ENCODE measurements around the gene CCL7. TPM values are rescaled to one million over a fixed set of nuclear protein-coding genes. Genes with fewer than 3 reads are reported as not detected.

CCL7 gene
- total RNA-seq, 1 experiment from 2014 or later = 0.31 TPM

DNA sequence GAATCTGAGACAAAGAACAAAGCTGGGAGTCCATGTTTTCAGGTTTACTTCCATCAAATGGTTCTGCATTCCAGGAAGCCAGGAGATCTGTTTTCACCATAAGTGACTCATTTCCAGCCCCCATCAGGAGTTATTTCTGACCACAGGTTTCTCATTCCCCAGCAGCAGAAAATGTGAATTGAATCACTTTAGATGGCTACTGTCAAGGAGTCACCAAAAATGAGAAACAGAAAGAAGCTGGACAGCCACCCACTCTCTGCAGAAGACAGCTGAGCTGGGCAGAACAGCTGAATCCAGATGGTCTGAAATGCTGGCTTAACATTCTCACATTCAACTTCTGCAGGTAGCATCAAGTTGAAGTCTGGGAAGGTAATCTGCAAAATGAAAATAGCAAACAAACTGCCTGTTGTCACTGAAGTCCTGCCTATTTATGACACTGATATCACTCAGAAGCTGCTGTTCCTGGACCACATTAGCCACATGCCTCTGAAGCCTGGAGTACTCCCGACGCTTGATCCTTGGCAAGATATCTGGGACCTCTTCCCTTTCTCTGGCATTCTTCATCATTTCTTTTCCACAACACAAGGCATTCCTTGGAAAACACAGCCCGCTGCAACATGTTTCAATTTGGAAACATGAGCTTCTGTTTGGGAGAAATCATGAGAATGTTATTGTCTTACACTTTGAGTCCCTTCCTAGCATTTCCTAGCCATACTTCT is 30.8 kb downstream of the CCL7 start:
- no peak overlapping the region for H3K27ac ChIP-seq (ENCODE audit: low read length)
- H3K4me1 ChIP-seq (ENCODE audit: control insufficient read depth, insufficient read depth, low read length) = no peaks in the 10 kb centered on the region
- ChIA-PET CTCF (interaction anchor here (1.1 kb wide), 1 partner anchor 61 kb away, joined by 4 read pairs; no protein-coding TSS in a partner anchor), POLR2A (interaction anchor here (0.6 kb wide), 1 partner anchor 50 kb away, joined by 3 read pairs; no protein-coding TSS in a partner anchor)
- no peaks in the 10 kb centered on the region for H3K36me3 ChIP-seq (ENCODE audit: control insufficient read depth, insufficient read depth, low read length)
- no peaks in the 10 kb centered on the region; the same call in 1 of the 2 replicates for H3K27me3 ChIP-seq (ENCODE audit: control insufficient read depth, insufficient read depth, low read length)
- no peak for DNase-seq (ENCODE audit: low read depth, low spot score)
- in situ Hi-C loops (cut with HindIII; ENCODE audit: low pct_unique_long_range_greater_than_20kb, low sequenced_read_pairs) = no loop called here
- no peaks in the 10 kb centered on the region for H3K9me3 ChIP-seq (ENCODE audit: control insufficient read depth, insufficient read depth, low read depth, low read length)
- no peak overlapping the region for H3K4me3 ChIP-seq (ENCODE audit: low read depth in 2 of 2, low read length in 2 of 2)
- TF ChIP-seq TCF7L2 (IDR thresholded peaks at IDR 0.05; ENCODE audit: low read depth, low read length) (no peak), POLR2AphosphoS5 (IDR thresholded peaks at IDR 0.05; ENCODE audit: low read depth, low read length) (no peak), SIN3A (IDR thresholded peaks at IDR 0.05; ENCODE audit: borderline replicate concordance, insufficient read depth, low read depth, low read length) (no peak)
- TF ChIP-seq, protein P1, sequence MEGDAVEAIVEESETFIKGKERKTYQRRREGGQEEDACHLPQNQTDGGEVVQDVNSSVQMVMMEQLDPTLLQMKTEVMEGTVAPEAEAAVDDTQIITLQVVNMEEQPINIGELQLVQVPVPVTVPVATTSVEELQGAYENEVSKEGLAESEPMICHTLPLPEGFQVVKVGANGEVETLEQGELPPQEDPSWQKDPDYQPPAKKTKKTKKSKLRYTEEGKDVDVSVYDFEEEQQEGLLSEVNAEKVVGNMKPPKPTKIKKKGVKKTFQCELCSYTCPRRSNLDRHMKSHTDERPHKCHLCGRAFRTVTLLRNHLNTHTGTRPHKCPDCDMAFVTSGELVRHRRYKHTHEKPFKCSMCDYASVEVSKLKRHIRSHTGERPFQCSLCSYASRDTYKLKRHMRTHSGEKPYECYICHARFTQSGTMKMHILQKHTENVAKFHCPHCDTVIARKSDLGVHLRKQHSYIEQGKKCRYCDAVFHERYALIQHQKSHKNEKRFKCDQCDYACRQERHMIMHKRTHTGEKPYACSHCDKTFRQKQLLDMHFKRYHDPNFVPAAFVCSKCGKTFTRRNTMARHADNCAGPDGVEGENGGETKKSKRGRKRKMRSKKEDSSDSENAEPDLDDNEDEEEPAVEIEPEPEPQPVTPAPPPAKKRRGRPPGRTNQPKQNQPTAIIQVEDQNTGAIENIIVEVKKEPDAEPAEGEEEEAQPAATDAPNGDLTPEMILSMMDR (IDR thresholded peaks at IDR 0.05) = no peak
- TF ChIP-seq, protein P2, sequence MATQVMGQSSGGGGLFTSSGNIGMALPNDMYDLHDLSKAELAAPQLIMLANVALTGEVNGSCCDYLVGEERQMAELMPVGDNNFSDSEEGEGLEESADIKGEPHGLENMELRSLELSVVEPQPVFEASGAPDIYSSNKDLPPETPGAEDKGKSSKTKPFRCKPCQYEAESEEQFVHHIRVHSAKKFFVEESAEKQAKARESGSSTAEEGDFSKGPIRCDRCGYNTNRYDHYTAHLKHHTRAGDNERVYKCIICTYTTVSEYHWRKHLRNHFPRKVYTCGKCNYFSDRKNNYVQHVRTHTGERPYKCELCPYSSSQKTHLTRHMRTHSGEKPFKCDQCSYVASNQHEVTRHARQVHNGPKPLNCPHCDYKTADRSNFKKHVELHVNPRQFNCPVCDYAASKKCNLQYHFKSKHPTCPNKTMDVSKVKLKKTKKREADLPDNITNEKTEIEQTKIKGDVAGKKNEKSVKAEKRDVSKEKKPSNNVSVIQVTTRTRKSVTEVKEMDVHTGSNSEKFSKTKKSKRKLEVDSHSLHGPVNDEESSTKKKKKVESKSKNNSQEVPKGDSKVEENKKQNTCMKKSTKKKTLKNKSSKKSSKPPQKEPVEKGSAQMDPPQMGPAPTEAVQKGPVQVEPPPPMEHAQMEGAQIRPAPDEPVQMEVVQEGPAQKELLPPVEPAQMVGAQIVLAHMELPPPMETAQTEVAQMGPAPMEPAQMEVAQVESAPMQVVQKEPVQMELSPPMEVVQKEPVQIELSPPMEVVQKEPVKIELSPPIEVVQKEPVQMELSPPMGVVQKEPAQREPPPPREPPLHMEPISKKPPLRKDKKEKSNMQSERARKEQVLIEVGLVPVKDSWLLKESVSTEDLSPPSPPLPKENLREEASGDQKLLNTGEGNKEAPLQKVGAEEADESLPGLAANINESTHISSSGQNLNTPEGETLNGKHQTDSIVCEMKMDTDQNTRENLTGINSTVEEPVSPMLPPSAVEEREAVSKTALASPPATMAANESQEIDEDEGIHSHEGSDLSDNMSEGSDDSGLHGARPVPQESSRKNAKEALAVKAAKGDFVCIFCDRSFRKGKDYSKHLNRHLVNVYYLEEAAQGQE (IDR thresholded peaks at IDR 0.05; ENCODE audit: insufficient read depth in 1 of 2, low read depth in 2 of 2, low read length in 1 of 2) = no peak
- intact Hi-C loops (cut with micrococcal nuclease; ENCODE audit: unreplicated experiment) = loop anchor here (10.0 kb wide), 1 partner anchor 96 kb away; no protein-coding TSS in a partner anchor
- no peak; the same call in 1 of the 2 replicates for ATAC-seq
- BruUV-seq (replicated peaks) = no TSS peak

DNA sequence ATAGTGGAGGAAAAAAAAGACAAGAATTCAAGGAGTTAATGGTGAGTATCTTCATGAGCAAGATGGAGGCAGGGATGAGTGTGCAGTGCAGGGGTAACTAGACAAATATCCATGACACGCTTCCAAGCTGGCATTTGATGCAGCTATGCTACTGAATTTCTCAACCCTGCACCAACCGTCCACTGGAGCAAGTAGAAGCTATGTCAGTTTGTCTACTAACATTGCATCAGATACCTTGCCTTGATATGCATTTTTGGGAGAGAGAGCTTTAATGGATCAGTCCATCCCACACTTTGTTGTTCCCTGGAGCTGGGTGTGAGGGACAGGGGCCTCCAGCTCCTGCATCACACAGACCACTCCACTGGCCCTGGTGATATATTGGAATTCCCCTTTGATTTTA is 32.0 kb downstream of the CCL7 start:
- CTCF ChIA-PET = no interaction called here
- in situ Hi-C loops (cut with HindIII; ENCODE audit: low pct_unique_long_range_greater_than_20kb, low sequenced_read_pairs) = no loop called here

More for the DNA sequence above, 32.0 kb downstream of the CCL7 start:
- no peaks in the 10 kb centered on the region for H3K9me3 ChIP-seq (ENCODE audit: control insufficient read depth, insufficient read depth, low read depth, low read length)
- no peaks in the 10 kb centered on the region for H3K36me3 ChIP-seq (ENCODE audit: control insufficient read depth, insufficient read depth, low read length)
- H3K27ac ChIP-seq (ENCODE audit: low read length) = no peak overlapping the region
- no peak for TF ChIP-seq POLR2AphosphoS5 (IDR thresholded peaks at IDR 0.05; ENCODE audit: low read depth, low read length)
- TF ChIP-seq, protein P1 (IDR thresholded peaks at IDR 0.05) = no peak
- TF ChIP-seq, protein P2 (IDR thresholded peaks at IDR 0.05; ENCODE audit: insufficient read depth in 1 of 2, low read depth in 2 of 2, low read length in 1 of 2) = no peak
- no peak for TF ChIP-seq SIN3A (IDR thresholded peaks at IDR 0.05; ENCODE audit: borderline replicate concordance, insufficient read depth, low read depth, low read length)
- no peak for TF ChIP-seq TCF7L2 (IDR thresholded peaks at IDR 0.05; ENCODE audit: low read depth, low read length)
- ATAC-seq = no peak
- H3K4me1 ChIP-seq (ENCODE audit: control insufficient read depth, insufficient read depth, low read length) = no peaks in the 10 kb centered on the region
- no peaks in the 10 kb centered on the region; the same call in 1 of the 2 replicates for H3K27me3 ChIP-seq (ENCODE audit: control insufficient read depth, insufficient read depth, low read length)
- no TSS peak for BruUV-seq (replicated peaks)
- no peak overlapping the region for H3K4me3 ChIP-seq (ENCODE audit: low read depth in 2 of 2, low read length in 2 of 2)
- POLR2A ChIA-PET = no interaction called here
- DNase-seq (ENCODE audit: low read depth, low spot score) = no peak
- intact Hi-C loops (cut with micrococcal nuclease; ENCODE audit: unreplicated experiment) = loop anchor here (10.0 kb wide), 1 partner anchor 97 kb away; no protein-coding TSS in a partner anchor
